ENCODE results near the gene ANGPTL7. TPM values are rescaled to one million over a fixed set of nuclear protein-coding genes. Genes with fewer than 3 reads are reported as not detected.

ANGPTL7 gene
- total RNA-seq, 4 donors from 2014 or later, result 0.82 to 1.9 (median 0.88) TPM; not detected in 1

DNA sequence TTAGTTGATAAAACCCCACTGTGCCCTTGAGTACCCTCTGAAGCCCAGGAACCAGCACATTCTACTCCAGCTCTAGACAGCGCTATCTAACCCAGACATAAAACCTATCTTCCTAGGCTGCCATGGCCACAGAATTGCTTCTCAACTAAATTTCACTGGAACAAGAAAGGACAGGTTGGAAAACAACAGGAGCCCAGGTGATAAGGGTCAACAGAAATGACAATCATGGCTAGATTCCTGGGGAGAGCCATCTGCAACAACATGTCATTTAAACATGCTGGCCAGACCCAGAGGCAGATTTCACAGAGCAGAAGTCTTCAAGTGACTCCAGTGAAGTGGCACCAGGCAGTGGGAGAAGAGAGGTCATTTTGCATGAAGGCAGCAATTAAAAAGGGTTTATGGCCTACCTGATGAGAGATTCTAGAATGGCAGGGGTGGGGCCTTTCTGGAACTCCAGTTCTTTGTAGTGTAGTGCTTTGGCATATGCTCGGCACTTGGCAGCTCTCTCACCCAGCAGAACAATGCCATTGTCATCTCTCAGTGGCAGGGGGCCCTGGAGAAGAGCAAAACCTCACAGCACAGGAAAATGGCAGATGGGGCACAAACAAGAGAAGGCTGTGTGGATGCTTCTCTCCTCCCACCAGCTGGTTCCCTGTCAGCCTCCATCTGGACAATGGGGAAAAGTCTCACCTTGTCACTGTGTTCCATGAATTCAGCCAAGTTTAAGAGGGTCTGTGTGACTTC, 9.9 kb downstream of the ANGPTL7 start:
- H3K36me3 ChIP-seq, result no peaks in the 10 kb centered on the region
- no peaks in the 10 kb centered on the region for H3K4me1 ChIP-seq
- intact Hi-C loops (cut with DNase I; ENCODE audit: low total_unique reads), result no loop called here
- no peak overlapping the region for H3K4me3 ChIP-seq
- no peak for TF ChIP-seq POLR2A (IDR thresholded peaks at IDR 0.05)
- TF ChIP-seq, protein P1, sequence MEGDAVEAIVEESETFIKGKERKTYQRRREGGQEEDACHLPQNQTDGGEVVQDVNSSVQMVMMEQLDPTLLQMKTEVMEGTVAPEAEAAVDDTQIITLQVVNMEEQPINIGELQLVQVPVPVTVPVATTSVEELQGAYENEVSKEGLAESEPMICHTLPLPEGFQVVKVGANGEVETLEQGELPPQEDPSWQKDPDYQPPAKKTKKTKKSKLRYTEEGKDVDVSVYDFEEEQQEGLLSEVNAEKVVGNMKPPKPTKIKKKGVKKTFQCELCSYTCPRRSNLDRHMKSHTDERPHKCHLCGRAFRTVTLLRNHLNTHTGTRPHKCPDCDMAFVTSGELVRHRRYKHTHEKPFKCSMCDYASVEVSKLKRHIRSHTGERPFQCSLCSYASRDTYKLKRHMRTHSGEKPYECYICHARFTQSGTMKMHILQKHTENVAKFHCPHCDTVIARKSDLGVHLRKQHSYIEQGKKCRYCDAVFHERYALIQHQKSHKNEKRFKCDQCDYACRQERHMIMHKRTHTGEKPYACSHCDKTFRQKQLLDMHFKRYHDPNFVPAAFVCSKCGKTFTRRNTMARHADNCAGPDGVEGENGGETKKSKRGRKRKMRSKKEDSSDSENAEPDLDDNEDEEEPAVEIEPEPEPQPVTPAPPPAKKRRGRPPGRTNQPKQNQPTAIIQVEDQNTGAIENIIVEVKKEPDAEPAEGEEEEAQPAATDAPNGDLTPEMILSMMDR (IDR thresholded peaks at IDR 0.05), result no peak
- H3K27ac ChIP-seq, result no peak overlapping the region
- H3K27me3 ChIP-seq, result no peaks in the 10 kb centered on the region
- H3K9me3 ChIP-seq, result no peaks in the 10 kb centered on the region
- DNase-seq, result no peak

DNA sequence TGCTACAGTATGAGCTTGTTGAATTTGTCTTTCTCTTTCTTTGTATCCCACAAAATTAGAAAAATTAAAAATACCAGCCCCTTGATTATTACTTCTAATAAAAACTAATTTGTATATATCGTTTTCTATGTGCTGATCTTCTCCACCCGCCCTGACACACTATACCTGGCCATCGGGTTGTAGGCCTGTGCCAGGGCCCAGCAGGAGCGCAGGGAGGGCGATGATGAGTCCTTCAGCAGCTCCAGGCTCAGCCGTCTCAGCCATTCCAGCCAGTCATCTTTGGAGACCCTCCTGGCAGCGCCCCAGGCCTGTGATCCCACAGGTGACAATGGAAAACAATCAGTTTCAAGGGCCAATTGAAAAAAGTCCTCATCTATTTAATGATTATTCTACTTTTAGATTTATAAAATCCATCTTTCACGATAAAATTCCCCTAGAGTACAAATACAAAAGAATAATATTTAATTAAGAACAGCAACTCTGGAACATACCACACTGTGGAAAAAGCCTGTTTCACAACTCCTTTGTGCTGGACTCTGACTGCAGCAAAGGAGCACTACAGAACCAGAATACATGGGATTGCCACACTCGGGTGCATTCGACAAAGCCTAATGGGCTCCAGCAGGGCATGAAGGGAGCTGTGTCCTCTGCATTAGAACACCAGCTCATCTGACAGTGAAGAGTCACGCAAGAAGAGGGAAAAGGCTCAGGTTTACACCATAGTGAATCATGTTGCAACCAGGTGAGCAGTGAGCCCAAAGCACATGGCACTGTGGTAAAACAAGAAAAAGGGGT, 15.4 kb downstream of the ANGPTL7 start:
- Histone ChIP-seq H3K4me3 (no peak overlapping the region), H3K27me3 (no peaks in the 10 kb centered on the region), H3K36me3 (no peaks in the 10 kb centered on the region), H3K4me1 (no peaks in the 10 kb centered on the region), H3K9me3 (no peaks in the 10 kb centered on the region), H3K27ac (no peak overlapping the region)
- no peak for TF ChIP-seq POLR2A (IDR thresholded peaks at IDR 0.05)
- TF ChIP-seq, protein P1 (IDR thresholded peaks at IDR 0.05), result no peak
- intact Hi-C loops (cut with DNase I; ENCODE audit: low total_unique reads), result no loop called here
- DNase-seq, result no peak

- H3K9me3 ChIP-seq, result no peaks in the 10 kb centered on the region
- TF ChIP-seq, protein P1 (IDR thresholded peaks at IDR 0.05), result no peak
- TF ChIP-seq POLR2A (IDR thresholded peaks at IDR 0.05), result no peak
- no peak overlapping the region for H3K4me3 ChIP-seq
- H3K27ac ChIP-seq, result peak overlapping the region; percentile 0 to 43
- H3K27me3 ChIP-seq, result no peaks in the 10 kb centered on the region
- no peaks in the 10 kb centered on the region for H3K4me1 ChIP-seq
- intact Hi-C loops (cut with DNase I; ENCODE audit: low total_unique reads), result no loop called here
- H3K36me3 ChIP-seq, result no peaks in the 10 kb centered on the region
- peak; percentile 52 to 66 for DNase-seq
Observed at GRCh38 chr1:11207898-11208611, 18.9 kb downstream of the ANGPTL7 start.

- Histone ChIP-seq H3K4me1 (no peaks in the 10 kb centered on the region), H3K4me3 (no peak overlapping the region), H3K27ac (no peak overlapping the region), H3K36me3 (no peaks in the 10 kb centered on the region), H3K27me3 (no peaks in the 10 kb centered on the region), H3K9me3 (no peaks in the 10 kb centered on the region)
- DNase-seq, result no peak
- TF ChIP-seq, protein P1 (IDR thresholded peaks at IDR 0.05), result no peak
- TF ChIP-seq POLR2A (IDR thresholded peaks at IDR 0.05), result no peak
- intact Hi-C loops (cut with DNase I; ENCODE audit: low total_unique reads), result no loop called here
Observed at GRCh38 chr1:11211461-11211860, 22.3 kb downstream of the ANGPTL7 start.
